NCI-H1048 (cell line): ENCODE data around the gene RBL1.
"Not testable (repeated sequence)": the region's sequence is repeated elsewhere in the genome, so short reads cannot be mapped to it uniquely, and the experiment has no call there.

Source experiments
- DNase-seq: peaks from one replicate; lab custom pipeline; 2025; lab: John Stamatoyannopoulos, UW

Gene RBL1

GRCh38 chr20:36994221-36994620 lies 101.6 kb downstream of the RBL1 start:
- not testable (repeated sequence) for DNase-seq

GRCh38 chr20:36992802-36993334 lies 102.9 kb downstream of the RBL1 start:
- DNase-seq, result no peak

GRCh38 chr20:36991703-36992102 lies 104.1 kb downstream of the RBL1 start:
- DNase-seq, result no peak

- no peak for DNase-seq
These were observed 106.0 kb downstream of the RBL1 start for GRCh38 chr20:36989797-36990196.

GRCh38 chr20:36988494-36988966 lies 107.3 kb downstream of the RBL1 start:
- DNase-seq, result no peak

- DNase-seq, result no peak
These were observed 111.5 kb downstream of the RBL1 start for GRCh38 chr20:36984257-36984638.

GRCh38 chr20:36975099-36975818 lies 120.5 kb downstream of the RBL1 start:
- no peak for DNase-seq

- DNase-seq, result no peak
These were observed 121.1 kb downstream of the RBL1 start for GRCh38 chr20:36974660-36975059.

- DNase-seq, result no peak
These were observed 124.7 kb downstream of the RBL1 start for GRCh38 chr20:36971103-36971502.

- DNase-seq, result no peak
These were observed 126.2 kb downstream of the RBL1 start for GRCh38 chr20:36969478-36970186.

GRCh38 chr20:36969051-36969450 lies 126.7 kb downstream of the RBL1 start:
- no peak for DNase-seq

- no peak for DNase-seq
These were observed 128.2 kb downstream of the RBL1 start for GRCh38 chr20:36967636-36968035.

- DNase-seq, result not testable (repeated sequence)
These were observed 128.8 kb downstream of the RBL1 start for GRCh38 chr20:36966965-36967364.

GRCh38 chr20:36962354-36962941 lies 133.3 kb downstream of the RBL1 start:
- DNase-seq, result not testable (repeated sequence)

GRCh38 chr20:36959242-36959641 lies 136.6 kb downstream of the RBL1 start:
- no peak for DNase-seq

GRCh38 chr20:36957875-36958667 lies 137.7 kb downstream of the RBL1 start:
- no peak for DNase-seq

- DNase-seq, result no peak
These were observed 139.1 kb downstream of the RBL1 start for GRCh38 chr20:36956674-36957073.

- DNase-seq, result no peak
These were observed 139.8 kb downstream of the RBL1 start for GRCh38 chr20:36956016-36956415.

- no peak for DNase-seq
These were observed 143.6 kb downstream of the RBL1 start for GRCh38 chr20:36951979-36952738.

- peak; percentile 66 for DNase-seq
These were observed 144.4 kb downstream of the RBL1 start, which contains the start of gene SAMHD1 for GRCh38 chr20:36951198-36951978. SAMHD1 (minus strand) TSS chr20:36951708; CDS start chr20:36951643, 65 bp downstream.
